CD14-positive monocyte (primary cell): ENCODE measurements around the gene NT5C3A. TPM values are rescaled to one million over a fixed set of nuclear protein-coding genes. Genes with fewer than 3 reads are reported as not detected.

Experiments used
- DNase-seq, 3 donors: peaks; one replicate each; pipeline ENCODE4 v3.0.0-alpha.2; 2011 to 2022
- H2AFZ ChIP-seq: 2 replicates; pipeline ENCODE4 v1.6.0; 2012; ENCODE audit warnings: mild to moderate bottlenecking, low read depth, low read length, inconsistent platforms; ENCODE audit not compliant: insufficient read depth, poor library complexity, severe bottlenecking
- H3K27ac ChIP-seq, 2 donors: 1 replicate in 1 of 2; 2 replicates in 1 of 2; pipeline ENCODE4 v1.5.1; 2012 to 2013; ENCODE audit warnings: low read length in 2 of 2, control low read depth in 1 of 2, inconsistent platforms in 1 of 2, low read depth in 1 of 2, mild to moderate bottlenecking in 1 of 2
- H3K27me3 ChIP-seq, 2 donors: one replicate each; pipeline versions ENCODE4 v1.6.0 to v1.6.1; 2011 to 2013; ENCODE audit warnings: low read length in 2 of 2; ENCODE audit not compliant: control insufficient read depth in 2 of 2, insufficient read depth in 2 of 2
- H3K36me3 ChIP-seq, 2 donors: replicated peaks in 1 of 2; 1 replicate in 1 of 2; 2 replicates in 1 of 2; pipeline versions ENCODE4 v1.5.1 to v1.6.1; 2012 to 2013; ENCODE audit warnings: low read length in 2 of 2, control low read depth in 1 of 2, inconsistent platforms in 1 of 2, mild to moderate bottlenecking in 1 of 2; ENCODE audit not compliant: insufficient read depth in 2 of 2, control insufficient read depth in 1 of 2
- H3K4me1 ChIP-seq, 2 donors: 1 replicate in 1 of 2; 2 replicates in 1 of 2; pipeline versions ENCODE4 v1.5.1 to v1.6.1; 2012 to 2013; ENCODE audit warnings: low read length in 2 of 2, control low read depth in 1 of 2, inconsistent platforms in 1 of 2, mild to moderate bottlenecking in 1 of 2, moderate library complexity in 1 of 2; ENCODE audit not compliant: insufficient read depth in 2 of 2, control insufficient read depth in 1 of 2
- H3K4me2 ChIP-seq: replicated peaks from 2 replicates; pipeline ENCODE3; 2012; ENCODE audit warnings: low read length, moderate library complexity, mild to moderate bottlenecking; ENCODE audit not compliant: poor library complexity, severe bottlenecking; ENCODE audit errors: extremely low read depth
- H3K4me3 ChIP-seq, 3 experiments: fragments of 200-600 bp in 1 of 3; sonication (generic) in 1 of 3; replicated peaks in 1 of 3; 1 replicate in 2 of 3; 2 replicates in 1 of 3; pipeline ENCODE4 v1.5.1; 2011 to 2013; ENCODE audit warnings: low read length in 3 of 3, mild to moderate bottlenecking in 3 of 3, control low read depth in 2 of 3, low read depth in 2 of 3, inconsistent platforms in 1 of 3, moderate library complexity in 1 of 3
- H3K79me2 ChIP-seq: 2 replicates; pipeline ENCODE4 v1.6.0; 2012; ENCODE audit warnings: mild to moderate bottlenecking, control low read depth, inconsistent platforms, low read length, moderate library complexity; ENCODE audit not compliant: insufficient read depth
- H3K9ac ChIP-seq: 2 replicates; pipeline ENCODE4 v1.6.0; 2017; ENCODE audit warnings: low read length, mild to moderate bottlenecking; ENCODE audit not compliant: insufficient read depth, poor library complexity, severe bottlenecking
- H3K9me3 ChIP-seq, 2 donors: replicated peaks in 1 of 2; 1 replicate in 1 of 2; 2 replicates in 1 of 2; pipeline versions ENCODE4 v1.5.1 to v1.6.1; 2012 to 2013; ENCODE audit warnings: low read length in 2 of 2, control low read depth in 1 of 2; ENCODE audit not compliant: control insufficient read depth in 1 of 2, insufficient read depth in 1 of 2
- H4K20me1 ChIP-seq: 2 replicates; pipeline ENCODE4 v1.6.0; 2012; ENCODE audit warnings: mild to moderate bottlenecking, low read length, control low read depth, moderate library complexity; ENCODE audit not compliant: insufficient read depth
- H3K27ac Mint-ChIP-seq, 7 donors: one replicate each; pipeline ENCODE4 v1.8.0; 2020; ENCODE audit warnings: mild to moderate bottlenecking in 7 of 7, mixed read lengths in 7 of 7, moderate library complexity in 6 of 7, inconsistent platforms in 2 of 7
- H3K27me3 Mint-ChIP-seq, 3 donors: one replicate each; pipeline ENCODE4 v1.8.0; 2021 to 2022; ENCODE audit warnings: low read depth in 3 of 3, mild to moderate bottlenecking in 3 of 3, mixed read lengths in 3 of 3, moderate library complexity in 3 of 3, inconsistent platforms in 1 of 3
- H3K36me3 Mint-ChIP-seq, 2 donors: one replicate each; pipeline ENCODE4 v1.8.0; 2020; ENCODE audit warnings: mixed read lengths in 2 of 2, inconsistent platforms in 1 of 2, mild to moderate bottlenecking in 1 of 2
- H3K4me1 Mint-ChIP-seq: one replicate; pipeline ENCODE4 v1.8.0; 2020; ENCODE audit warnings: mild to moderate bottlenecking, mixed read lengths
- H3K4me3 Mint-ChIP-seq, 2 donors: one replicate each; pipeline ENCODE4 v1.8.0; 2020; ENCODE audit warnings: mild to moderate bottlenecking in 2 of 2, mixed read lengths in 2 of 2, moderate library complexity in 1 of 2
- H3K9me3 Mint-ChIP-seq, 7 donors: one replicate each; pipeline ENCODE4 v1.8.0; 2020 to 2022; ENCODE audit warnings: mixed read lengths in 7 of 7, mild to moderate bottlenecking in 6 of 7, moderate library complexity in 6 of 7, inconsistent platforms in 2 of 7
- WGBS: methylation state at CpG from one replicate; pipeline ENCODE4 v1.1.5; 2013; ENCODE audit warnings: missing lambda C conversion rate; ENCODE audit not compliant: insufficient coverage; 5-methylcytosine and 5-hydroxymethylcytosine counted together
- intact Hi-C, 2 donors: fragments of 100-400 bp; cut with micrococcal nuclease; formaldehyde crosslinking; loops; one replicate each; pipeline versions ENCODE4 v1.15.0 to v1.15.1; 2023
- polyA plus RNA-seq, 3 donors: library from polyadenylated mRNA; depleted of rRNA in 1 of 3; unstranded in 2 of 3; stranded (reverse) in 1 of 3; fragments of 300-500 nt in 2 of 3; fragments of >200 nt in 1 of 3; fragmentation: Illumina TruSeq in 2 of 3; gene quantifications; 1 replicate in 2 of 3; 2 replicates in 1 of 3; pipeline ENCODE4 v1.2.3, GENCODE V29; 2012 to 2021
- TF ChIP-seq, protein P1 (sequence below): fragments of 200-600 bp; IDR thresholded peaks from one replicate; pipeline ENCODE4 v1.8.0; 2022; ENCODE audit warnings: antibody characterized with exemption, mild to moderate bottlenecking

Gene NT5C3A
- polyA plus RNA-seq, 3 donors, result 19.4 to 37.7 (median 29.5) TPM

DNA sequence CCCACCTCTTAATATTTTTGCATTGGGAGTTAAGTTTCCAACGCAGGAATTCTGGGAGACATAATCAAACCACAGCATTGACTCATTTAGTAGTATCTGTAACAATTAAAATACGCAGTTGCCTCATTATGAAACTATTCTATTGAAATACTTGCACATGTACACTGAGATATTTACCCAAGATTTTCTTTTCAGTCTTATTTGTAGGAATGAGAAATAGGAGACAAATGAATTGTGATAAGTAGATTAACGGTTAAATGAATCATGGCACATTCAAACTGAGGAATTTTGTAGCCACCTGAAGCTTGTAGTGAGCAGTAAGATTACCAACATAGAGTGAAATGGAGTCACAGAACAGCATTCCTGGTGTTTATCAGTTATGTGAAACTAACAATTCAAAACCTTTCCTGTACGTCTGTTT lies 28.5 kb upstream of the NT5C3A start:
- no peak overlapping the region for H3K4me3 ChIP-seq
- no peaks in the 10 kb centered on the region for H3K27me3 ChIP-seq
- H3K36me3 ChIP-seq, result peaks cover 16 to 34% of the 10 kb centered on the region in 2 donors
- H3K4me2 ChIP-seq, result no peak overlapping the region
- H3K79me2 ChIP-seq, result no peaks in the 10 kb centered on the region
- no peaks in the 10 kb centered on the region for H3K9me3 ChIP-seq
- H3K9ac ChIP-seq, result no peak overlapping the region
- H4K20me1 ChIP-seq, result no peaks in the 10 kb centered on the region
- no peak overlapping the region for H3K27ac Mint-ChIP-seq
- H2AFZ ChIP-seq, result no peak overlapping the region
- H3K36me3 Mint-ChIP-seq, result peaks cover 25 to 29% of the 10 kb centered on the region in 2 donors
- TF ChIP-seq, protein P1, sequence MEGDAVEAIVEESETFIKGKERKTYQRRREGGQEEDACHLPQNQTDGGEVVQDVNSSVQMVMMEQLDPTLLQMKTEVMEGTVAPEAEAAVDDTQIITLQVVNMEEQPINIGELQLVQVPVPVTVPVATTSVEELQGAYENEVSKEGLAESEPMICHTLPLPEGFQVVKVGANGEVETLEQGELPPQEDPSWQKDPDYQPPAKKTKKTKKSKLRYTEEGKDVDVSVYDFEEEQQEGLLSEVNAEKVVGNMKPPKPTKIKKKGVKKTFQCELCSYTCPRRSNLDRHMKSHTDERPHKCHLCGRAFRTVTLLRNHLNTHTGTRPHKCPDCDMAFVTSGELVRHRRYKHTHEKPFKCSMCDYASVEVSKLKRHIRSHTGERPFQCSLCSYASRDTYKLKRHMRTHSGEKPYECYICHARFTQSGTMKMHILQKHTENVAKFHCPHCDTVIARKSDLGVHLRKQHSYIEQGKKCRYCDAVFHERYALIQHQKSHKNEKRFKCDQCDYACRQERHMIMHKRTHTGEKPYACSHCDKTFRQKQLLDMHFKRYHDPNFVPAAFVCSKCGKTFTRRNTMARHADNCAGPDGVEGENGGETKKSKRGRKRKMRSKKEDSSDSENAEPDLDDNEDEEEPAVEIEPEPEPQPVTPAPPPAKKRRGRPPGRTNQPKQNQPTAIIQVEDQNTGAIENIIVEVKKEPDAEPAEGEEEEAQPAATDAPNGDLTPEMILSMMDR, result no peak
- no peaks in the 10 kb centered on the region for H3K4me1 ChIP-seq
- WGBS, result 100% methylated on average over 1 of the region's 4 CpGs
- no peak overlapping the region for H3K27ac ChIP-seq
- DNase-seq, result no peak
- intact Hi-C loops, result no loop called here
- no peaks in the 10 kb centered on the region for H3K4me1 Mint-ChIP-seq
- peaks cover 0 to 2% (median 0%) of the 10 kb centered on the region in 3 donors for H3K27me3 Mint-ChIP-seq
- no peak overlapping the region for H3K4me3 Mint-ChIP-seq
- peaks cover 0 to 5% (median 2%) of the 10 kb centered on the region in 7 donors for H3K9me3 Mint-ChIP-seq

DNA sequence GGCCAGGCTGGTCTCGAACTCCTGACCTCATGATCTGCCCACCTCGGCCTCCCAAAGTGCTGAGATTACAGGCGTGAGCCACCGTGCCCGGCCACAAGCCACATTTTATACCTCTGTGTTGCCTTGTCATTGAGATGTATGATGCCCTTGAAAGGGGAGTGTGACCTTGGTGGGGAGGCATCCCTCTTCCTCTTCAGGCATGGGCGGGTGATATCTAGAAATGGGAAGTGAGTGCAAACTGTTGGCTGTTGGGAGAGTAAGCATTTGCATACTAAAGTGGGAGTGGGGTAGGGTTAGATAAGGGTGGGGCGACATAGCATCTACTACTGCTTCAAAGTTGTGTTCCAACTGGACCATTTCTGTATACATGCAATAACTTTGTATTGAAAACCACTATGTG lies 26.6 kb upstream of the NT5C3A start:
- Mint-ChIP-seq H3K36me3 (peaks cover 9 to 14% of the 10 kb centered on the region in 2 donors), H3K27ac (no peak overlapping the region), H3K4me3 (no peak overlapping the region), H3K27me3 (peaks cover 0 to 2% (median 0%) of the 10 kb centered on the region in 3 donors), H3K9me3 (peaks cover 0 to 7% (median 3%) of the 10 kb centered on the region in 7 donors), H3K4me1 (no peaks in the 10 kb centered on the region)
- Histone ChIP-seq H3K9me3 (no peaks in the 10 kb centered on the region), H3K4me1 (no peaks in the 10 kb centered on the region), H3K36me3 (peaks cover 3 to 16% of the 10 kb centered on the region in 2 donors), H4K20me1 (no peaks in the 10 kb centered on the region), H3K4me3 (no peak overlapping the region), H3K27ac (no peak overlapping the region), H3K9ac (no peak overlapping the region), H2AFZ (no peak overlapping the region), H3K27me3 (no peaks in the 10 kb centered on the region), H3K4me2 (no peak overlapping the region), H3K79me2 (no peaks in the 10 kb centered on the region)
- DNase-seq, result no peak
- intact Hi-C loops, result no loop called here
- TF ChIP-seq, protein P1, result no peak
- no CpG with 5 or more reads among the region's 7 CpGs for WGBS
